HEK293 (cell line): Measurements from ENCODE around the gene RRP1B.

Experiments used
- KLF9 ChIP-seq: fragments of 450-650 bp; formaldehyde crosslinking; IDR thresholded peaks from 2 replicates; pipeline ENCODE4 v1.5.1; 2016; ENCODE audit warnings: missing biosample characterization, missing genetic modification characterization, low read depth
- MZF1 ChIP-seq: fragments of 450-650 bp; formaldehyde crosslinking; IDR thresholded peaks from 2 replicates; pipeline ENCODE4 v1.5.1; 2017; ENCODE audit warnings: missing biosample characterization, missing genetic modification characterization, borderline replicate concordance
- PATZ1 ChIP-seq: fragments of 450-650 bp; formaldehyde crosslinking; IDR thresholded peaks from 2 replicates; pipeline ENCODE4 v1.5.1; 2016; ENCODE audit warnings: missing biosample characterization, missing genetic modification characterization
- PRDM1 ChIP-seq: fragments of 450-650 bp; formaldehyde crosslinking; IDR thresholded peaks from 2 replicates; pipeline ENCODE4; 2016; ENCODE audit warnings: missing biosample characterization, missing genetic modification characterization
- PRDM6 ChIP-seq: fragments of 450-650 bp; formaldehyde crosslinking; IDR thresholded peaks from 2 replicates; pipeline ENCODE4 v1.5.1; 2017; ENCODE audit warnings: missing biosample characterization, missing genetic modification characterization
- SCRT2 ChIP-seq: fragments of 450-650 bp; formaldehyde crosslinking; IDR thresholded peaks from 2 replicates; pipeline ENCODE4 v1.5.1; 2016; ENCODE audit warnings: missing biosample characterization, missing genetic modification characterization
- TCF7L2 ChIP-seq: IDR thresholded peaks from 2 replicates; pipeline ENCODE4 v1.6.1; 2011; ENCODE audit warnings: low read depth, mild to moderate bottlenecking, inconsistent platforms, low read length, moderate library complexity, borderline replicate concordance
- ZBTB17 ChIP-seq: fragments of 450-650 bp; formaldehyde crosslinking; IDR thresholded peaks from 2 replicates; pipeline ENCODE4 v1.5.1; 2016; ENCODE audit warnings: missing biosample characterization, missing genetic modification characterization
- ZBTB49 ChIP-seq: fragments of 450-650 bp; formaldehyde crosslinking; IDR thresholded peaks from 2 replicates; pipeline ENCODE4 v1.5.1; 2016; ENCODE audit warnings: missing biosample characterization, missing genetic modification characterization, low read depth
- ZNF184 ChIP-seq: fragments of 450-650 bp; IDR thresholded peaks from 2 replicates; pipeline ENCODE4 v1.5.1; 2018; ENCODE audit warnings: missing biosample characterization, mild to moderate bottlenecking, missing genetic modification characterization
- ZNF211 ChIP-seq: fragments of 450-650 bp; formaldehyde crosslinking; IDR thresholded peaks from 2 replicates; pipeline ENCODE4 v1.5.1; 2016; ENCODE audit warnings: low read depth, missing biosample characterization, missing genetic modification characterization
- ZNF26 ChIP-seq: fragments of 450-650 bp; formaldehyde crosslinking; IDR thresholded peaks from 2 replicates; pipeline ENCODE4 v1.5.1; 2016; ENCODE audit warnings: missing biosample characterization, missing genetic modification characterization
- ZNF350 ChIP-seq: fragments of 450-650 bp; formaldehyde crosslinking; IDR thresholded peaks from 2 replicates; pipeline ENCODE4 v1.5.0; 2017; ENCODE audit warnings: missing biosample characterization, mild to moderate bottlenecking, missing genetic modification characterization
- ZNF501 ChIP-seq: fragments of 450-650 bp; formaldehyde crosslinking; IDR thresholded peaks from 2 replicates; pipeline ENCODE4 v1.5.1; 2016; ENCODE audit warnings: missing biosample characterization, missing genetic modification characterization
- ZNF544 ChIP-seq: fragments of 450-650 bp; formaldehyde crosslinking; IDR thresholded peaks from 2 replicates; pipeline ENCODE4 v1.5.0; 2017; ENCODE audit warnings: missing biosample characterization, missing genetic modification characterization
- ZNF654 ChIP-seq: fragments of 450-650 bp; formaldehyde crosslinking; IDR thresholded peaks from 2 replicates; pipeline ENCODE4 v1.5.1; 2016; ENCODE audit warnings: low read depth, missing biosample characterization, missing genetic modification characterization
- ZNF785 ChIP-seq: fragments of 450-650 bp; formaldehyde crosslinking; IDR thresholded peaks from 2 replicates; pipeline ENCODE4 v1.5.1; 2016; ENCODE audit warnings: missing biosample characterization, missing genetic modification characterization
- ZNF830 ChIP-seq: fragments of 450-650 bp; IDR thresholded peaks from 2 replicates; pipeline ENCODE4 v1.5.0; 2018; ENCODE audit warnings: missing biosample characterization, missing genetic modification characterization, low read depth, mild to moderate bottlenecking, moderate library complexity
- TF ChIP-seq, protein P1 (sequence below): fragments of 450-650 bp; formaldehyde crosslinking; IDR thresholded peaks from 2 replicates; pipeline ENCODE4 v1.5.1; 2017; ENCODE audit warnings: missing biosample characterization, missing genetic modification characterization
- TF ChIP-seq, protein P2 (sequence below): fragments of 450-650 bp; formaldehyde crosslinking; IDR thresholded peaks from 2 replicates; pipeline ENCODE4 v1.5.0; 2017; ENCODE audit warnings: missing biosample characterization, missing genetic modification characterization, borderline replicate concordance
- TF ChIP-seq, protein P3 (sequence below): fragments of 450-650 bp; formaldehyde crosslinking; IDR thresholded peaks from 2 replicates; pipeline ENCODE4 v1.5.1; 2016; ENCODE audit warnings: missing biosample characterization, missing genetic modification characterization
- TF ChIP-seq, protein P4 (sequence below): fragments of 450-650 bp; formaldehyde crosslinking; IDR thresholded peaks from 2 replicates; pipeline ENCODE4 v1.5.1; 2016; ENCODE audit warnings: missing biosample characterization, missing genetic modification characterization

RRP1B gene

DNA sequence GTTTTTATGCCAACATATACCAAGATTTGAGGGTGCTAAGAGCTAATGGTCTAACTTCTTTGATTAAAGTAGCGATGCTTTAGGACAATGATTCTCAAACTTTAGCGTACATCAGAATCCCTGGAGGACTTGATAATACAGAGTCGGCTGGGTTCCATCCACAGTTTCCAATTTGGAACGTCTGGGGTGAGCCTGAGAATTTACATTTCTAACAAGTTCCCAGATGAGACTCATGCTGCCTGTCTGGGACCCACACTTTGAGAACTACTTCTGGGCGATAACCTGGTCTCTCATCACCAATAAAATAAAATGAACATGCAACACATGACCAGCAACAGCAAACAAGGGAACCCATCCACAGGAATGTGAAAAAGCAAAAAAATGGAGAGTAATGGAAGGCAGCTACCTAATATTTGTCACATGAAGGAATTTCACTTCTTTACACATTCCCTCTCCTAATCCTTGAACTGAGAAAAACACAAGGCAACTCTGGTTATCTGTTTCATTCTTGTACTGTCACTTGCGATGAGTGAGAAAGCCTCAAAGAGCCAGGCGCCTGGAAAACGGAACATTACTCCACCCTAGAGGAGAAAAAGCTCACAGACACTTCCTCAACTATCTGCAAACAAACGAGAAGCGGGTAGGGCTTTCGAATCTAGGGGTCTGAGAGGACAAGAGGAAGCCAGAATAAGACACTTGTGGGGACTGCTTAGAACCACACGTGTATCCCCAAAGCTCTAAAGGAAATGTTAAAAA, 14.0 kb upstream of the RRP1B start (continued):
- TF ChIP-seq, protein P1, sequence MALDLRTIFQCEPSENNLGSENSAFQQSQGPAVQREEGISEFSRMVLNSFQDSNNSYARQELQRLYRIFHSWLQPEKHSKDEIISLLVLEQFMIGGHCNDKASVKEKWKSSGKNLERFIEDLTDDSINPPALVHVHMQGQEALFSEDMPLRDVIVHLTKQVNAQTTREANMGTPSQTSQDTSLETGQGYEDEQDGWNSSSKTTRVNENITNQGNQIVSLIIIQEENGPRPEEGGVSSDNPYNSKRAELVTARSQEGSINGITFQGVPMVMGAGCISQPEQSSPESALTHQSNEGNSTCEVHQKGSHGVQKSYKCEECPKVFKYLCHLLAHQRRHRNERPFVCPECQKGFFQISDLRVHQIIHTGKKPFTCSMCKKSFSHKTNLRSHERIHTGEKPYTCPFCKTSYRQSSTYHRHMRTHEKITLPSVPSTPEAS: no peak
- TF ChIP-seq ZNF830 (tag by site-specific recombination) (no peak), ZNF350 (tag by site-specific recombination) (no peak), PRDM6 (tag by site-specific recombination) (peak; percentile 37; the same call in 1 of the 2 replicates), ZNF26 (no peak), ZNF184 (tag by site-specific recombination) (no peak), ZNF501 (tag by site-specific recombination) (no peak), PRDM1 (peak; percentile 88), MZF1 (tag by site-specific recombination) (no peak), ZBTB49 (no peak), ZBTB17 (0 out of 2 replicates have a peak, but pooled peaks have one; percentile 59), ZNF211 (tag by site-specific recombination) (no peak), ZNF544 (tag by site-specific recombination) (no peak), SCRT2 (tag by site-specific recombination) (peak; percentile 60), KLF9 (tag by site-specific recombination) (no peak), PATZ1 (no peak), ZNF785 (no peak), TCF7L2 (no peak), ZNF654 (tag by site-specific recombination) (peak; percentile 68)
- TF ChIP-seq, protein P2, sequence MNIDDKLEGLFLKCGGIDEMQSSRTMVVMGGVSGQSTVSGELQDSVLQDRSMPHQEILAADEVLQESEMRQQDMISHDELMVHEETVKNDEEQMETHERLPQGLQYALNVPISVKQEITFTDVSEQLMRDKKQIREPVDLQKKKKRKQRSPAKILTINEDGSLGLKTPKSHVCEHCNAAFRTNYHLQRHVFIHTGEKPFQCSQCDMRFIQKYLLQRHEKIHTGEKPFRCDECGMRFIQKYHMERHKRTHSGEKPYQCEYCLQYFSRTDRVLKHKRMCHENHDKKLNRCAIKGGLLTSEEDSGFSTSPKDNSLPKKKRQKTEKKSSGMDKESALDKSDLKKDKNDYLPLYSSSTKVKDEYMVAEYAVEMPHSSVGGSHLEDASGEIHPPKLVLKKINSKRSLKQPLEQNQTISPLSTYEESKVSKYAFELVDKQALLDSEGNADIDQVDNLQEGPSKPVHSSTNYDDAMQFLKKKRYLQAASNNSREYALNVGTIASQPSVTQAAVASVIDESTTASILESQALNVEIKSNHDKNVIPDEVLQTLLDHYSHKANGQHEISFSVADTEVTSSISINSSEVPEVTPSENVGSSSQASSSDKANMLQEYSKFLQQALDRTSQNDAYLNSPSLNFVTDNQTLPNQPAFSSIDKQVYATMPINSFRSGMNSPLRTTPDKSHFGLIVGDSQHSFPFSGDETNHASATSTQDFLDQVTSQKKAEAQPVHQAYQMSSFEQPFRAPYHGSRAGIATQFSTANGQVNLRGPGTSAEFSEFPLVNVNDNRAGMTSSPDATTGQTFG: no peak
- TF ChIP-seq, protein P3, sequence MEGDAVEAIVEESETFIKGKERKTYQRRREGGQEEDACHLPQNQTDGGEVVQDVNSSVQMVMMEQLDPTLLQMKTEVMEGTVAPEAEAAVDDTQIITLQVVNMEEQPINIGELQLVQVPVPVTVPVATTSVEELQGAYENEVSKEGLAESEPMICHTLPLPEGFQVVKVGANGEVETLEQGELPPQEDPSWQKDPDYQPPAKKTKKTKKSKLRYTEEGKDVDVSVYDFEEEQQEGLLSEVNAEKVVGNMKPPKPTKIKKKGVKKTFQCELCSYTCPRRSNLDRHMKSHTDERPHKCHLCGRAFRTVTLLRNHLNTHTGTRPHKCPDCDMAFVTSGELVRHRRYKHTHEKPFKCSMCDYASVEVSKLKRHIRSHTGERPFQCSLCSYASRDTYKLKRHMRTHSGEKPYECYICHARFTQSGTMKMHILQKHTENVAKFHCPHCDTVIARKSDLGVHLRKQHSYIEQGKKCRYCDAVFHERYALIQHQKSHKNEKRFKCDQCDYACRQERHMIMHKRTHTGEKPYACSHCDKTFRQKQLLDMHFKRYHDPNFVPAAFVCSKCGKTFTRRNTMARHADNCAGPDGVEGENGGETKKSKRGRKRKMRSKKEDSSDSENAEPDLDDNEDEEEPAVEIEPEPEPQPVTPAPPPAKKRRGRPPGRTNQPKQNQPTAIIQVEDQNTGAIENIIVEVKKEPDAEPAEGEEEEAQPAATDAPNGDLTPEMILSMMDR (tag by site-specific recombination): peak; percentile 55
- TF ChIP-seq, protein P4, sequence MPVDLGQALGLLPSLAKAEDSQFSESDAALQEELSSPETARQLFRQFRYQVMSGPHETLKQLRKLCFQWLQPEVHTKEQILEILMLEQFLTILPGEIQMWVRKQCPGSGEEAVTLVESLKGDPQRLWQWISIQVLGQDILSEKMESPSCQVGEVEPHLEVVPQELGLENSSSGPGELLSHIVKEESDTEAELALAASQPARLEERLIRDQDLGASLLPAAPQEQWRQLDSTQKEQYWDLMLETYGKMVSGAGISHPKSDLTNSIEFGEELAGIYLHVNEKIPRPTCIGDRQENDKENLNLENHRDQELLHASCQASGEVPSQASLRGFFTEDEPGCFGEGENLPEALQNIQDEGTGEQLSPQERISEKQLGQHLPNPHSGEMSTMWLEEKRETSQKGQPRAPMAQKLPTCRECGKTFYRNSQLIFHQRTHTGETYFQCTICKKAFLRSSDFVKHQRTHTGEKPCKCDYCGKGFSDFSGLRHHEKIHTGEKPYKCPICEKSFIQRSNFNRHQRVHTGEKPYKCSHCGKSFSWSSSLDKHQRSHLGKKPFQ: no peak
